Activated CD4-positive, CD25-positive, alpha-beta regulatory T cell treated with anti-CD3 and anti-CD28 coated beads, Interleukin-2, amount 50 U/mL, for 24 hours (primary cell): ENCODE measurements around the gene PDSS2.
"Not testable (repeated sequence)": the region's sequence is repeated elsewhere in the genome, so short reads cannot be mapped to it uniquely, and the experiment has no call there.

ENCODE experiments used
- ATAC-seq, 2 donors: fragments of 150-1000 bp; cut with Tn5 transposase; one replicate each; pipeline ENCODE4 v1.10.0; 2021; ENCODE audit warnings: mild to moderate bottlenecking in 1 of 2, moderate library complexity in 1 of 2

PDSS2 gene

GRCh38 chr6:107416145-107416544 is 43.2 kb downstream of the PDSS2 start:
- no peak for ATAC-seq

GRCh38 chr6:107413966-107414645 is 45.3 kb downstream of the PDSS2 start:
- ATAC-seq = no peak

DNA sequence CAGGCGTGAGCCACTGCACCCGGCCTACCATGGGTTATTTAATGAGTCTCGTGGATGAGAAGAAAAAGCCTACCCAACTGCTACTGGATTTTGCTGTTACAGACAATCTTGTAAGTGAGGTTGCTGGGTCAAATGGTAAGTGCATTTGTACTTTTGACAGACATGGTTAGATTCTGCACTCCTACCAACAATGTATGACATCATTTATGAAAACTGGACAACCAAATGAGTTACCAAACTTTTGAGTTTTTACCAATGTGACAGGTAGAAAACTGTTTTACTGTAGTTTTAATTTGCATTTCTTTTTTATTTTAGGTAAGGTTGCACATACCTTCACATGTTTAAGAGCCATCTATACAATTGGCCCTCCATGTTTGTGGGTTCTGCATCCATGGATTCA is 48.2 kb downstream of the PDSS2 start:
- no peak for ATAC-seq

DNA sequence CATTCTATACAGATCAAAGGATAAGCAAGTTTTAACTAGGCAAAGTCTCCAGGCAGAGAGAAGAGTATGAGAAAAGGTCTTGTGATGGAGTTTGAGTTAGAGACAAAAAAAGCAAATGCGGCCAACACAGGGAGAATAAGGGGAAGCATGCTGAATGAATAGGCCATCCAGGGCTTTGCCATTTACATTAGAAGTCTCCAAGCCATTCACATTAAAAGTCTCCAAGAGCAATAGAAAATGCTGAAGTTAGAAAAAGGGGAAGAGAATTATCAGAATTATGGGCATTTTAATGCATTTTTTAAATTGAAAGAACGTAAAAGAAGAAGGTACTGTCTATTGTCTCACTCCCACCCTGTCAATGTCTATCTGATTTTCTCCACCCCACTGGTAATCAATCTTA is 49.4 kb downstream of the PDSS2 start:
- no peak for ATAC-seq

DNA sequence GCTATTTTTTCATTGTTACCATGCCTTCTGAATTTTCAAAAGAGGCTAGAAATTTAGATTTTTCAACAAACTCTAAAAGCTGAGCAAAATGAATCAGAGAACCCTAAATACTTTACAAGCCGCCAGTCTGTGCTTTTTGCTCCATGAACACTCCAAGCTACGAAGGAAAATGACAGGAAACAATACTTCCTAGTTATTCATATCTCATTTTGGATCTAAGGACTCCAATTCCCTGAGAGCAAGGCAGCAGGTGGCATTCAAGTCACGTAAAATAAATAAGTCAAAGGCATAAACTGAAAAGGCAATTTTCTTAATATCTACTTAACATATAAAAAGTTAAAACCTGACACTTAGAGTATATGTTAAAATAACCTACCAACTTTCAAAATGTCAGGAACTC is 50.6 kb downstream of the PDSS2 start:
- no peak for ATAC-seq

GRCh38 chr6:107405002-107405401 is 54.4 kb downstream of the PDSS2 start:
- no peak for ATAC-seq

- ATAC-seq = no peak
These were observed 56.8 kb downstream of the PDSS2 start for GRCh38 chr6:107402533-107402932.

GRCh38 chr6:107401573-107401972 is 57.8 kb downstream of the PDSS2 start:
- ATAC-seq = no peak

DNA sequence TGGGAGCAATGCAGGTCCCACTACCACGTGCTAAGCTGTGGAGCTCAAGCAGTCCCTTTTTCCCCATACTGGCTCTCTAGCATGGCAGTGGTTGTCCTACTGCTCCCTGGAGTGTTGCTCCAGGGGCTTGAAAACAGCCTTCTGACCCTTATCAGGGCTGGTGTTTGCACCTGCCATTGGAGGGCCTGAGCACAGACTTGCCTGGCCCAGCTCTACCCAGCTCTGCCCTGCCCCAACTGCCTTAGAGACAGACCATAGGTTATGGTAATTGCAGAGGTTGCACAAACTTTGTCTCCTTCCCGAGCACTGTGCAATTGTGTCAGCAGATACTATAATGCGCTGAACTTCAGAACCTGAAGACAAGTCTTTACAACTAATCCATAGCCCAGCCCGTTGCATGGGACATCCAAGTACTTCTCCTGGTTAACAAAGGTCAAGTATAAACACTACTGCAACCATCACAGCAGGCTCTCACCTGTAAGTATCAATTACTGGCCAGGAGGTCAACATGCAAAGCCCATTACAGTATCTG is 58.7 kb downstream of the PDSS2 start:
- no peak for ATAC-seq

- no peak for ATAC-seq
These were observed 59.4 kb downstream of the PDSS2 start for GRCh38 chr6:107399935-107400334.

GRCh38 chr6:107398001-107398400 is 61.4 kb downstream of the PDSS2 start:
- ATAC-seq = no peak

DNA sequence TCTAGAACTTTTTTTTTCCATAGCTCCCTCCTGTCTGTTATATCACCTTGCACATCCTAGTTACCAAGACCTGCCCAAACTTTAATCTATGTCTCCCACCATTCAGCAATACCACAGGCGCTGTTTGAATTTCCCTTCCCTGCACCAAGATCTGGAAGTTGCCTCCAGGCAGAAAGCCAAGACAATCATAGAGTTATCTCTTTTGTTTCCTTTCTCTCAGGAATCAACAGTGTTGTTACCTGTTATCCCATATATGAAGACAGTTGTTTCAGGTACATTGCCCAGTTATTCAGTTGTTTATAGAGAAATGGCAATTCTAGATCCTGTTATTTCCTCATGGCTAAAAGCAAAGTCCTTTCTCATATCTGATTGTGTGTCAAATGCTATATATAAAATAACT is 63.2 kb downstream of the PDSS2 start:
- no peak for ATAC-seq

DNA sequence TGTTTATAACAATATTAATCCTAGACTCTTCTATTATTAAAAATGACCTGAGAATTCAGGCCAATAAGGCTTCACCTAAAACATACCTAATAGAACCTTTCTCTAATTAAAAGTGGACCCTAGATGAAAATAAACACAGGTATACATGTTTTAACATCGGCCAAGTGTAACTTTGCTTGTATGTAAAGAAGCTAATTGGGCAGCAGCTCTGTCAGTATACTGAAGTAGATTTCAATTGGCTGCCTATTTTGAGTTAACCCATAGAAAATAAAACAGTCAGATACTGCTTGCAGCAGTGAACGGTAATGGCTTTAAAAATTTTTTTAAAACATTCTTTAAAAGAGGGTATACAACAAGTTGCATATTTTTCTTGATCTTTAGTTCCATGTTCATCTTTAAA is 67.3 kb downstream of the PDSS2 start:
- no peak for ATAC-seq

GRCh38 chr6:107390685-107391435 is 68.5 kb downstream of the PDSS2 start:
- no peak for ATAC-seq

DNA sequence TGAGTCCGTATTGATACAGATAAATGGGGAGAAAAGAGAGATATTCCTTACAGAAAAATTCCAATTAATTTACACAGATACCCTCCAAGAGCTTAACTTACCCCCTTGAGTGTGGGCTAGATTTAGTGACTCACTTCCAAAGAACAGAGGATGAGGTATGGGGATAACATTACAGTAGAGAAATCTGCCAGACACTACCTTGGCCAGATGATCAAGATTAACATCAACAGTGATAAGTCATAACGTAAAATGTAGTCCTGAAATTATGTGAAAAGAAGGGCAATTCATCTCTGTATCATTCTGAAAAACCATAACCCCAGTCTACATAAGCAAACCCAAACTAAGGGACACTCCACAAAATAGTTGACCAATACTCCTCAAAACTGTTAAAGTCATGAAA is 69.3 kb downstream of the PDSS2 start:
- ATAC-seq = no peak

DNA sequence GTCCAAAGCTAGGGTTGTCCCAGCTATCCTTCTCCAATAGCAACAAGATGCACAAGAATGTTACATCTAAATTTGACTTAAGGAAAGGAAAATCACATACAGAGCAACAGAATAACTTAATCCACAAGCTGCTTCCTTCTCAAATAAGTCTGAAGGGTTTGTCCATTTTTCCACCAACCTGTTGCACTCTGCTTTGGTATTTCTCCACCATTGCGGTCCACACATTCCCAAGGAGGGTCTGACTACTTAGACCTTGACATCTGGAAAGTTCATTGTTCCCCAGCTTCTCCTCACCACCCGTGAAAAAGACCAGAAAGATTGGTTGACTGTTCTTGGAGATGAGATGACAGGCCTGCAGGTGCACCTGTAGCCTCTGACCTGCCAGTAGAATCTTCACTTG is 72.5 kb downstream of the PDSS2 start:
- no peak for ATAC-seq

DNA sequence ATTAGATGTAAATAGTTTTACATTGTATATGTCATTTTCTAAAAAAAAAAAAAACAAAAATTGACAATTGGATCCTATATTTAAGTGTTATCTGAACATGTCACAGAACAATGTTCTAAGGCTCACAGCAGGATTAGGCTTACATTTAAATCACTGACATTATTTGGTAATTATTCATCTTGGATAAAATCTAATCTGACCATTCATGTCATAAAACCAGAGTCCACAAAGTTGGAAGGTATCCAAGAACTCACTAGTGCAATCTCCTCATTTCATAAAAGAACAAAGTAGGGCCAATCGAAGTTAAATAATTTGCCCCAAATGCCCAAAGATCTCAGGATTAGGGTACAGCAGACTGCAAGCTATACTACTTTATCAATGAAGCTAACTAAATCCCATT is 73.0 kb downstream of the PDSS2 start:
- ATAC-seq = no peak

DNA sequence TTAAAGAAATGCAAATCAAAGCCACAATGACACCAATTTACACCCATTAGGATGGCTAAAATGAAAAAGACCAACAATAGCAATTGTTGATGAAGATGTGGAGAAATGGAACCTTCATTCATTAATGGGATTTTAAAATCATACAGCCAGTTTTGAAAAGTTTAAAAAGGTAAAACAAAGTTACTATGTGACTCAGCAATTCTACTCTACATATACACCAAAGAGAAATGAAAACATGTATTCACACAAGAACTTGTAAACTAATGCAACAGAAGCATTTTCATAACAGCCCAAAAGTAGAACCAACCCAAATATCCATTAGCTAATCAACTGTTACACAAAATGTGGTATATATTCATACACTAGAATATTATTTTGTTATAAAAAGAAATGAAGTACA is 75.7 kb downstream of the PDSS2 start:
- ATAC-seq = no peak

- no peak for ATAC-seq
These were observed 85.1 kb downstream of the PDSS2 start for GRCh38 chr6:107374264-107374663.

GRCh38 chr6:107369493-107369892 is 89.9 kb downstream of the PDSS2 start:
- ATAC-seq = no peak

- ATAC-seq = no peak
These were observed 90.9 kb downstream of the PDSS2 start for GRCh38 chr6:107368471-107368870.

GRCh38 chr6:107364173-107364572 is 95.2 kb downstream of the PDSS2 start:
- not testable (repeated sequence) for ATAC-seq

DNA sequence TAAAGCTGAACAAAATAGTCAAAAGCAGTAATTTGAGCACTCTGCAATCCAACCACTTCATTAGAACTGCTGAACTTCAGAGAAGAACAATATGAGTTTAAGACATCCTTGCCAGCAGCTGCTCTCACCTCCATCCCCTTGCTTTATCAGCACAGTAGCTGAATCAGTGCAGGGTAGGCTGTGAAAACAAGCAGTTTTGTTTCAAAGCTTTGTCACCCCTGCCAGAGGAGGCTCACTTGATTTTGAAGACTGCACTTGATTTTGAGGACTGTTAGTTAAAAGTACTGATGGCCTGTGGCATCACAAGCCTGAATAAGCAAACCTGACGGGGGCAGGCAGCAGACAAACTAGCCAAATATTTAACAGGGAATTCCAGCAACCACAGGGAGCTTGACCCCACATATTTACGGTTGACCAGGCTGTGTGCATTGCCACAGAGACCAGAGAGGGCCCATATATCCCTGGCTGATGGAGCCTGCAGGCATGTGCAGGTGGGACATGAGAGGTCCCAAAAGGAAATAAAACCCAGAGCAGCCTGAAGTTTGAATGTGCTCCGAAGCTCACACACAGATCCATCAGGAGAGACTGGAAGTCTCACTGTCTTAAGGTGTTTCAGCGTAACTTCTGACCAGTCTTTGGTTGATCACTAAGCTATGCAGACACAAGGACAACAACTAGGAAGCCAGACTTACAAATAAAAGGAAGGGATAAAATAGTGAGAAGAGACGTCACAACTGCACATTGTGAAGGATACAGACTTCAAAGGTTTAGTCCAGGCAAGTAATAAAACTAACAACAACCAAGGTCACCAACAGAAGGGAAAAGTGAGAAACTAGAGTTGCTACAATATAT is 97.4 kb downstream of the PDSS2 start:
- no peak for ATAC-seq
